ENCODE results near the gene GID8.

GID8 gene

GRCh38 chr20:62945771-62946339 lies 7.9 kb downstream of the GID8 start:
- no peak for DNase-seq

- DNase-seq = no peak
These were observed 9.0 kb downstream of the GID8 start for GRCh38 chr20:62946918-62947317.

- DNase-seq = no peak
These were observed 9.8 kb downstream of the GID8 start for GRCh38 chr20:62947532-62948300.

GRCh38 chr20:62949153-62949821 lies 11.3 kb downstream of the GID8 start:
- no peak for DNase-seq

GRCh38 chr20:62949962-62950361 lies 12.0 kb downstream of the GID8 start:
- no peak for DNase-seq

- DNase-seq = no peak
These were observed 12.8 kb downstream of the GID8 start for GRCh38 chr20:62950741-62951140.

GRCh38 chr20:62951143-62951895 lies 13.4 kb downstream of the GID8 start:
- DNase-seq = no peak

GRCh38 chr20:62951896-62952372 lies 14.0 kb downstream of the GID8 start:
- DNase-seq = no peak

GRCh38 chr20:62952373-62952967 lies 14.5 kb downstream of the GID8 start, which contains the start of gene SLC17A9:
Gene SLC17A9, plus strand, starts transcription at chr20:62952709. Its CDS starts 122 bp downstream, at chr20:62952831.
- DNase-seq = no peak

GRCh38 chr20:62952968-62953838 lies 15.3 kb downstream of the GID8 start:
- no peak for DNase-seq

GRCh38 chr20:62953839-62954703 lies 16.1 kb downstream of the GID8 start:
- no peak for DNase-seq

- no peak for DNase-seq
These were observed 17.8 kb downstream of the GID8 start for GRCh38 chr20:62955519-62956386.

GRCh38 chr20:62956387-62957135 lies 18.6 kb downstream of the GID8 start:
- DNase-seq = no peak

- no peak for DNase-seq
These were observed 19.5 kb downstream of the GID8 start for GRCh38 chr20:62957136-62958117.

- DNase-seq = no peak
These were observed 20.6 kb downstream of the GID8 start for GRCh38 chr20:62958388-62959100.

- DNase-seq = no peak
These were observed 21.4 kb downstream of the GID8 start for GRCh38 chr20:62959101-62959971.
